Stimulated activated CD8-positive, alpha-beta memory T cell treated with anti-CD3 and anti-CD28 coated beads, Interleukin-12 subunit alpha, Interleukin-12 subunit beta, amount 100 ng/mL, for 1 hour (primary cell): ENCODE results near the gene HSPB7.
A peak's percentile ranks its signal among the peaks of the same experiment; 100 is the strongest.
"Not testable (repeated sequence)": the region's sequence is repeated elsewhere in the genome, so short reads cannot be mapped to it uniquely, and the experiment has no call there.

Source experiments
- DNase-seq: peaks from one replicate; pipeline ENCODE4 v3.0.0-alpha.2; 2020; ENCODE audit warnings: low read depth

Gene HSPB7

DNA sequence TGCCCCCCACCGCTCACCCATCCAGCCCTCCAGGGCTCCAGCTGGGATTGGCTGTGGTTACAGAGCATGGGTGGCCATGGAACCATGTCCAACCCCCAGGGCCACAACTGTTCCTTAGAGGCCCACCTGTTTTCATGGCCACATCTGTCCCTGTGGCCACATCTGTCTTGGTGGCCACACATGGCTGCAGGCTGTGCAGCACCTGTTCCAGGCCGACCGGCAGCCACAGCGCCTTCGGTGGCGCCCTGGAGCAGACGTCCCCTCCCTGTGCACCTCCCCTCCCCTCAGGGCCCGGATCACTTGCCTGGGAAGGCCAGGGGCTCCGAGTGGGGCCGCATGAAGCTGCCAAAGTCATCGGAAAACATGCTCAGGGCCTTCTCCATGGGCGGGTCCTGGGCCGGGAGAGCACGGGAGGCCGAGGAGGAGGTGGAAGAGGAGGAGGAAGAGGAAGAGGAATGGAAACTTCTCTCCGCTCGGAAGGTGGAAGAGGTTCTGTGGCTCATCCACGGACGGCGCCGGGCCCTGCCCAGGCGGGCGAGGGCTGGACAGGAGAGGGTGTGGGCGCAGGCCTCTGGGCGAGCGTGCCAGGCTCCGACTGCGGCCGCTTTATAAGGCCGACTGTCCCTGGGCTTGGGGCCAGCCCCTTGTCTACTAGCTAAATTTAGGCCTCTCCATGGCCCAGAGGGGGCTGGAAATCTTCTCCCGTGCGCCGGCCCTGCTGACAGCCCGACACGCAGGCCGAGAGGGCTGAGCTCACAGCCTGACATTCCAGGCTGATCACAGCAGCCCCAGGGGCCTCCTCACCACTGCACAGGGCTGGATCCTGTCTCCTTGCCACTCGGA, at the start of gene HSPB7:
HSPB7 (minus strand) TSS at position 583 of the 843 bp plus-strand sequence; CDS start at position 503, 80 bp downstream.
- DNase-seq: no peak

DNA sequence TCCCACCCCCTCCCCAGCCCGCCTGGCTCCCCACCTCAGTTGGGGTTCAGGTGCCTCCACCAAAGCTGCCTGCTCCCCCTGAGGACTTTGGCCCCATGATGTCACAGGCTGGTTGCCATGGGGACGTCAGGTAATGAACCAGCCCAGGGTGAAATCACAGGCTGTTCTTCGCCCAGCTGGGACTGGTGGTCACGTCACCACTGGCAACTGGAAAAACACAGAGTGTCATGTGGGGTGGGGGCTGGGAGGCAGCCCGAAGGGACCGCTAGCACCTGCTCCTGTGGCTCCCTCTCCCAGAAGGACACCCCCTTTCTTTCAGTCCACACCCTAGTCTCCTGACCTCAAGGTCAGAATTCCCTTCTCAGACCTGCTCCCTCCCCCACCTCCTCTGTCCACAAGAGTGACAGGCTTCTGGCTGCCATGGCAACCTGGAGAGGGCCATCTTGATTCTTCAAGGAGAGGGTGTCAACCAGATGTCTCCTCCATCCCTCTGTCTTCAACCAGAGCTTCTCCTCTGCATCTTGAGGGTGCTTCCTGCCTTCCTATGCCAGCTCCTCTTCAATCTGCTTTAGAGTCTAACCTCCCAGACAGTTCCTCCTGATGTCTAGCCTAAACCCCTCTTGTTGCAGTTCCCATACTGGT, 49.4 kb upstream of the HSPB7 start:
- no peak for DNase-seq

DNA sequence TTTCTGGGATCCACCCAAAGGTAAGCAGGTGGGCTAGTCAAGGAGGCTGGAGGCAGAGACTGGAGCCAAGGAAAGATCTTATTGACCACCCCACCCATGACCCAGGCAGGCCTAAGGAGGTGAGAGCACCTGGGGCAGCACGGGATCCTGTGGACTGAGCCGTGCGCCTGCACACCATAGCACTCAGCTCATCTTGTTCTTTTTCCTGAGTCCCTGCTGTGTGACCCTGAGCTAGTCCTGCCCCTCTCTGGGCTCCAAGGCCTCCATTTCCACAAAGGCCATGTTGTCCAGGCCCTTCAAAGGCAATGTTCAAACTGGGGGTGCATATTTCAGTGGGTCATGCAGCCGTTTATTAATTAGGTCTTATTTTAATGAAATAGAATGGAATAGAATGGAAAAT, 48.4 kb upstream of the HSPB7 start:
- DNase-seq: no peak

DNA sequence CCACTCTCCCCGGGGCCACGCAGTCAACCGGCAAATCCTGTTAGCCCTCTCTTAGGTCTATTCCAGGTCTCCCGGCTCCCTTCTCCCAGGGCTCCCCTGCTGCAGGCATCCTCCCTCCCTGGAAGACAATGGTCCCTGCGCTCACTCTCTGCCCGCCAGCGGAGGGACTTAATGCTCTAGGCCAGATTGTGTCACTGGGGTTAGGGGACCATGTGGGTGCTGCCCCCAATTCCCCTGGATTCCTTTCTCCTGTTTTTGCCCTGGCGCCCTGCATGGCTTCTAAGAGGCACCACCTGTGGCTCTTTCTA, 47.4 kb upstream of the HSPB7 start:
- DNase-seq: no peak

DNA sequence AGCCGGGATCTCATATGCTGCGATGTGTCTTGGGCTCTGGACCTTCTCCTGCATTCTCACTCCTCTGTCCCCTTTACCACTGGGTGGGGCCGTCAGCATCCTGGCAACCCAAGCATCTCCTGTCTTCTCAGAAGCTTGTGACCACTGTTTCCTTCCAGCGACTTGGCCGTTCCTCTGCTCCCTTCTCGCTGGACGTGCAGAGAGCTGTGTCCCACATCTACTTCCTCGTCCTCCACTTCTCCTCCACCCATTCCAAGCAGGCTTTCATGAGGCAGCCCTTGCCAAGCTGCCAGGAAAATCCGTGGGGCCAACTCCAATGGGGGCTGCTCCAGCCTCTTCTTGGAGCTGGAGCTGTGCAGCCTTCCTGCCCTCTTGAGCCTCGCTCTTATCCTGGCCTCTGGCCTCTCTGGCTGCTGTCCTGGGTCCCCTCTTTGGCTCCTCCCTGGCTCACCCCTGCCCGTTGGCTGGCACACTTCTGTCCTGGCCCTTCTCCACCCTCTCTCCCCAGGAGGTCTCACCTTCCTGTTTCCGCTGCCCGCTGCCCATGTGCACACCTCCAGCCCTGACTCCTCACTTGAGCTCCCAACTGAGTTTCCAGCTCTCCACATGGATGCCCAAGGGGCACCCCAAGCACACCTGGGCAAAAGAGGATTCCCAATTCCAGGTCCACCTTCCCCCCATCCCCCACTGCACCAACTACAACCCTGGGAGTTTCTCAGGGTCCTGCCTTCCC, 46.9 kb upstream of the HSPB7 start:
- DNase-seq: no peak

DNA sequence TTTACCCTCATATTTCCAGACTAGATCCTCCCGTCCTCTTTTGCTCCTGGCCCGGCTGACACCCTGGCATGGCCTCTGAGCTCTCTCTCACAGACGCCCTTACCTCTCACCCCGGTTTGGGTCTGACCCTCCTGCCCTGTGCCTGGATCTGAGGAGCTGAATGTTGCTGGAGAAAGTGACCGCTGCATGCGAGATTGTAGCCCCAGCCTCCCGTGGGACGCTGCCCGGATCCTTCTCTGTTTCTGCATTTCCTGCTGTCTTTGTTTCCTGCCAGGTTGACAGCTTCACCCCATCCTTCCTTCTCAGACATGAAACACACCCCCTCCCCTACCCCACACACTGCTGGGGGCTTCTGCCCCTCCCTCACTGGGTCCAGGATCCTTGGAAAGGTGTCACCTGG, 46.1 kb upstream of the HSPB7 start:
- DNase-seq: no peak

DNA sequence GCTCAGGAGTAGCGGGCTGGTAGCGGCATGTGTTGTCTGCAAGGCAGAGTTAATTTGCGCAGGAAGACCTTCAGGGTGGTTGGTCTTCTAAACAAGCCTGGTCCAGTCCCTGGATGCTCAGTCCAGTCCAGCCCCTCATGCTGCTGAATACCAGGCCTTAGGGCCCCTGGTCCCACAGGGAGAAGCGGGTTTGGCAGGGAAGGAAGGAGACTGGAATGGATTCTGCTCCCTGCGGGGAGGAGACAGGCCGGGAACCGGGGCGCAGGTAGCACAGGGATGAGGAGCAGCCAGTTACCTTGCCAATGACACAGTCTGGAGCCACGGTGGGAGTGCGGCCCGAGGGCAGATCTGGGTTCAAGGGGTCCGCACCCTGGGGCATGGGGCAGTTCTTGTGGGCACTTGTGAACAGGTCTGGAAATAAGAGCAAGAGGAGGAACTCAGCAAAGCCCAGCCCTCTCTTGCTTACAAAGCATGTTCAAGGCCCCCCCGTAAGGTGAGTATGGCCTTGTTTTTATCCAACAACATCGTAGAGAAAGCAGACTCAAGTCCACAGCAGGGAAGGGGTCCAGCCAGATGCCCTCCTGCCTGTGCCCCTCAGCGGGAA, 45.5 kb upstream of the HSPB7 start:
- no peak for DNase-seq

DNA sequence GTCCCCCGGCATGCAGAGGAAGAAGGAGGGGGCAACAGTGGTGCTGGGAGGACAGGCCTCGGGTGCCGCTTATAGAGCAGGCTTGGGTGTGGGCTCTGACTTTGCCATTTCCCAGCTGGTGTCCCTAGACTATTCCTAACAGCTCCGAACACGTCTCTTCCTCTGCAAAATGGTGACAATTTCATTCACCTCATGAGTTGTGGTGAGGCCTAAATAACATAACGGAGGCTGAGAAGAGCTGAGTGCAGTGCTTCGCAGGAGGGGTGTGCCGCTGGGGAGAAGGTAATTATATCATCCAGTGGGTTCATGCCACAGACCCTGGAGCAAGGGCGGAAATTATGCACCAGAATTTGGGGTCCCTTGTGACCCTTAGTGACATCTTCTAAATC, 44.8 kb upstream of the HSPB7 start:
- DNase-seq: not testable (repeated sequence)

DNA sequence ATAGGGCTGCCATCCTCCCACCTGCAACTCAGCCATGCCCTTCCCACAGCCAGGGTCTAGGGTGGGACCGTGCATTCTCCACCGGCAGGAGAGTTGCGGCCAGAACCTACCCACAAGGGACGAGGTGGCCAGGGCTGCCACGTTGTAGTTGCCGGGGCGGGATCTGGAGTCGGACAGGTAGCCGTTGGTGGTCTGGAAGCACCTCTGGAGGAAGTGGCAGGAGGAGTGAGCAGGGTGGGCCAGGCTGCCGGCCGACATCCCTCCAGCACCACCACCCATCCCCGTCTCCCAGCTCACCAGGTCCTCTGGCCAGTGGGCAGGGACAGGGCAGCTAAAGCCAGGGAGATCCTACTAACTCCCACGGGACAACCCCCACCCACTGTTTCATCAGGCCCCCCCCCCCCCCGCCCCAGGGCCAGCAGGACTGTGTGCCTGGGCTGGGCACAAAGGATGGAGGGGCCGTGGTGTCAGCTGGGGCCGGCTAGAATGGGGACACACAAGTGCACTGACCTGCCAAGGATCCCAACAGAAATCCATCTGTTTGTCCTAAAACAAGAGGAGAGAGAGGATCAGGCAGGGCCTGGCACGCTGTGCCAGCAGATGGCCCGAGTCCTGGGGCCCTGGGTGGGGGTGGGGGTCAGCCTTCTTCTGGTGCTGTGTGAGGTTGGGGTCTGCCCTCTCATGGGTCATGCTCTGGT, 44.3 kb upstream of the HSPB7 start:
- DNase-seq: not testable (repeated sequence)

DNA sequence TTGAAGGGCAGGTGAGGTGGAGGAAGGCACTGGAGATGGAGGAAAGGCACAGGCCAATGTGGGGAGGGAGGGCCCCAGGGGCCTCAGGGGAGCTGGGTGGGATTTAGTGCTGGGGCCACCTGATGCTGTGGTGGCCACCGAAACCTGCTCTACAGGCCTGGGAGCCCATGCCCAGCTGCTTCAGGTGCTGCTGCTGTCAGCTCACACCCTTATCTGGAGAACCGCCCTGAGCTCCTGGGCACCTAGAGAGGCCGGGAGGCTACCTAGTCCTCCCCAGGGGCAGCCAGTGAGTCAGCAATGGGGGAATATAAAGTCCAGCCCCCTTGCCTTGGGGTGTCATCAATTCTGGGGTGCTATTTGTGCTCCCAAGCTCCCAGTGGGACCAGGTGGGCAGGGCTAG, 43.4 kb upstream of the HSPB7 start:
- DNase-seq: no peak

DNA sequence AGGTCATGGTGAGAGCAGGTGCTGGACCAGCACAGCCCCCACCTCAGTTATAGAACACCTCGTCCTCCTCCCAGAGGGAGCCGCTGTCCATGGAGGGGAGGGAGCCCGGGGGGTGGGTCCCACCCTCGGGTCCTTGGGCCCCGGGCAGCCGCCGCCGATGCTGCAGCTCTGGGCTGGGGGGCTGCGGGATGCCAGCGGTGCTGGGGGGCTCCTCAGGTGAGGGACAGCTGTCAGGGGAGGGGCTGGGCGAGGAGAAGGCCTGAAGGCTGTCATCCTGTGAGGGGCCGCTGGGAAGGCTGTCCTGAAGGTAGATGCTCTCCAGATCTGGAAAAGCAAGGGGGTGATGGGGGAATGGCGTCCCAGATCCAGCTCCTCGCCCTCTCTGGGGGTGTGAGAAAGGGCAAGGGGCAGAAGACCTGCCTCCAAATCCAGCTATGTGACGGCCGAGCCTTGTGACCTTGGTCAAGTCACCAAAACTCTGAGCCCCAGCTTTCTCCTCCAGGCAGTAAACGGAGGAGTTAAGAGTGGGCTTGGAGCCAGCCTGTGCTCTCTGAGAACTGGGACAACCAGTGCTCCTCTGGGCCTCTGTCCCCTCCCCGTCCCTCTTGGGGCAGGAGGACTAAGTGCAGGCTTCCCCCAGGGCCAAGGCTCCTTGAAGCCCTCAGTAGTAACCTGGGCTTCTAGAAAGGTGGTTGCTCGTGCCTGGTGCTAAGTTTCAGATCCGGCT, 40.7 kb upstream of the HSPB7 start:
- not testable (repeated sequence) for DNase-seq

DNA sequence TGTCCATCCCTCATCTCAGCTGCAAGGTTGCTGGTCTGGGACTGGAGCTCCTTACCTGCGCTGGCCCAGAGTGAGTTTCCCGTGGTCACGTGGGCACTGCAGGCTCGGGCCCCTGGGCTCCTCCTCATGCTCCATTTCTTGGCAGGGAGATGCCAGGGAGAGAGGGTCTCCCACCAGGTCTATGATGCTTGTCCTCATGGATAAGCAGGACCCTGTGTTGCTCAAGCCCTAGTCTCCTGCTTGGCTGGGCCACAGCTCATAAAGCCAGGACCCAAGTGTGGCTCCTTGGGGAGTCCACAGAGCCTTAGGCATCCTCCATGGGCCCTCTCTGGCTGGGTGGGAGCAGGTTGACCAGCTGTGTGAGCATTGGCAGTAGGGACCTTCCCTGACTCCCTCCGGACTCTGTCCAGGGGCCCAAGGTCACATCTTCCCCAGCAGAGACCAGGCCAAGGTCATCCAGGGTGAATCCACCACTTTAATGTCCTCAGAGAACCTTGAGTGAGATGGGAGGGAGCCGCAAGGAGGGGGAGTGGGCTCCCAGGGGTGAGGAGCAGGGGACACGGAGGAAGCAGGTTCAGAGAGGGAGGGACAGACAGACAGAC, 39.6 kb upstream of the HSPB7 start:
- not testable (repeated sequence) for DNase-seq

DNA sequence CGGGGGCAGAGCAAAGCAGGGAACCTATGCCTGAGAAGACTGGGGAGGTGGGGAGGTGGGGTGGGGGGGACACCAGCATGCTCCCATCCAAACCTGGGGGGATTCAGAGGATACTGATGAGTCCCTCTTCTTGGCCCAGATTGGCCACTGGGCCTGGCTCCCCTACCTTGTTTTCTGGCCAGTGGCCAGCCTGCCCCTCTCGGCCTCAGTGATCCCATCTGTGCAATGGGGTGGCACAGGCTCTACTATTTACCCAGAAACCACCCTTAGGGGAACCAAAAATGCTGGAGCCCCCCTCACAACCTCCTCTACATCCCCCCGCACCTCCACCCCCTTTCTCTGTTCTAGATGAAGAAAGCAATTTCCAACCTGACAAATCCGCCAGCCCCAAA, 38.7 kb upstream of the HSPB7 start:
- DNase-seq: not testable (repeated sequence)

DNA sequence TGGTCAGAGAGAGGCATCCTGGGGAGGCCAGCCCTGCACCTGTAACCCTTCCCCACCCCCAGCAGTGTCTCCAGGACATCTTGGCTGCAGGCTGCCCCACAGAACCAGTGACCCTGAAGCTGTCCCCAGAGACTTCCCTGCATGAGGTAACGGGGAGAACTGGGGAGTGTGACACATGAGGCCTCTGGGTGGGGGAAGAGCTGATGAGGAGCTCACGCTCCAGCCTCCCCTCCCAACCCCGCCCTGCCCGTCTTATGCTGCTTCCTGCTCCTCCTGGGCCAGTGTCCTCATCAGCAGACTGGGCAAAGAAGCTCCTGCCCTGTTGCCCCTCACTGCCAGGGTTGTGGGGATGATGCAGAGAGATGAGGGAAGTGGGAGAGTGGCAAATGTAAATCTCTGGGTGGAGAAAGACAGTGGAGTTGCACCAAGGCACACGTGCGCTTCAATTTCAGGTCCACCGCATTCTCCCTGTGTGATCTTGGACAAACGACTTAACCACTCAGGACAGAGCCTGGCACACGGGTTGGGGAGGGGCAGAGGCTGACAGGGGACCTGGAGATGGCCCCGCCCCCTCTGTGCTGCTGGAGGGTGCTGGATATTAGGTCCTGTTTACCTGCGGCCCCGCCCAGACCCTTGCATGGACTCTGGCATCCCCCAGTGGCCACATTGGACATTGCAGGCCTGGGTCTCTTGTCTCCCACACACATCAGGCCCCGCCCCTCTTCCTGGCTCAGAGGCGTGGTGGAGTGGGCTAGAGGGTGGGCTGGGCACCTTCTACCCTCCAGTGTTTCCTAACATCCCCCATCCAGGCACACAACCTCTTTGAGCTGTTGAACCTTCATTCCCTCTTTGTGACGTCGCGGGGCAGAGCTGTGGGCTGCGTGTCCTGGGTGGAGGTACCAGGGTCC, 38.0 kb upstream of the HSPB7 start:
- peak; percentile 74 for DNase-seq

DNA sequence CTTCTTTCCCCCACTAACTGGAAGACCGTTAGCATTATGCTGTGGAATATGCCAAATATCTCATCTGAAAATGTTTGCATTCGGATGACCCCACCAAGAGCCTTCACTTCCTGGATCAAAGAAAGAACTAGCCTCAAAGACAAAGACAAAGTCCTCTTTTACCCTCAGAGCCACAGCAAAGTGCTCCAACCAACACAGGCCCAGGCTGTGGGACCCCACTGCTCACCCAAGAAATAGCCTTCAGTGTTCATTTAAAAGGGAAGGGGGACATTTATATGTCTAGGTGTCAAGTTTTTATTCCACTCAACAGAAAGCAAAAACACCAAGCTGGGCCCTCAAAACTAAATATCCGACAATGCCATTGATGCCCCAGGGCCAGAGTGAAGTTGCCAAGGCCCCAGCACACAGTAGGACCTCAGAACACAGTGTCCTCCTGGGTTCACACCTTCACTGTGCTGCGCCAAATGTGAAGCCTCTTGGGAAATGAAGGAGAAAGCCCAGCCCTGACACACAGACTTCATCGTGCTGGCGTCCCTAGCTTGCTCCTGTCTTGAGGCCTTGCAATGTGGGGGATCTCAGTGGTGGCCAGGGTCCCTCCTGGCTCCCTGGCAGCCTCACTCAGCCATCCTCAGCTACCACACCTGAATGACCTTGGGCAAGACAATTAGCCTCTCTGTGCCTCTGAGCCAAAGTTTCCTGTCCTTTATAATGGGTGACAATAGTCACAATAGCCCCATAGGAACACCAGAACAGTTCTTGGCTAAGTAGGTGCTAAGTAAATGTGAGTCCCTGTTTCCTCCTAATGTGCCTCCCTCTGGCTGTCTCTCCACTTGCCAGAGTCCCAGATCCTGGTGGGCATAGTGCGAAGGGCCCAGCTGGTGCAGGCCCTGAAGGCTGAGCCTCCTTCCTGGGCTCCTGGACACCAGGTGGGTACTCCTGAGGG, 37.0 kb upstream of the HSPB7 start:
- no peak for DNase-seq

DNA sequence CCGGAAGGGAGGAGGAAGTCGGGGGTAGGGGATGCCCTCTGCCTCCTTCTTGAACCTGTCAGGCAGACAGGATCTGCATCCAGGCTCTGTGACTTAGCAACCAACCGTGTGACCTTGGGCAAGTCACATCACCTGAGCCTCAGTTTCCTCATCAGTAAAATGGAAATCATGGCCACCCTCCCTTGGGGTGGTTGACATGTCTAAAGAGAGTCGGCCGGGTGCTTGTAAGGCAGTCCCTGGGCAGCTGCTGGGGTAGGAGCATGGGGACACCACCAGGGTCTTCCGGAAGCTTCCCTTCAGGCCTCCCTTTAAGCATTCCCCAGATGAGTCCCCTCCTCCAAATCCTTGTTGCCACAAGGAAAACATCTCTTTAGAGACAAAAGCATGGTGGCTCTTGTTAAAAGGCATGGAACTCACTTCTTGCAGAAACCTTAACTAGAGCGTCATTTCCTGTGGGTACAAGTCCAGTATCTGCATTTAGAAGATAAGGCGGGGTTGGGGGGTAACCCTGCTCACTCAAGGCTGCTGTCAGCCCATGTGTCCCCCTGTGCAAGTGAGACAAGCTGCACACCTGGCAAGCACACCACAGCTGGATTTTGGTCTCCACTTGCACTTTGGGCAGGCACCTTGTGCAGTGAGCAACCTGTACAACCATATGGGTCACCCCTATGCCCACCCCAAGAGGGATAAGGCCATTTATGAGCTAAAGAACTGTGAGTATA, 36.1 kb upstream of the HSPB7 start:
- DNase-seq: no peak

DNA sequence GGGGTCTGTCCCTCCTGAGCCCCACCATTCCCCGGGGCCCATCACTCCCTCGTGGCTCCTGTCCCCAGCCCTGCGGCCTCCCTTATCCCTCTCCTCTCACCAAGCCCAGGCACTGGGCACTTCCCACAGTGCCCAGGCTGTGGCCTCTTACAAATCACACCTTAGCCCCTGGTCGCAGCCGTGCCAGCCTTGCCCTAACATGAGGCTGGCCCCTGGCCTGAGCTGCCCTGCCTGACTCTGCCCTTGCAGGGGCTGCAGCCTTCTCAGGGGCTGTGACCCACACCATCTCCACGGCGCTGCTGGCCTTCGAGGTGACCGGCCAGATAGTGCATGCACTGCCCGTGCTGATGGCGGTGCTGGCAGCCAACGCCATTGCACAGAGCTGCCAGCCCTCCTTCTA, 34.1 kb upstream of the HSPB7 start:
- not testable (repeated sequence) for DNase-seq

DNA sequence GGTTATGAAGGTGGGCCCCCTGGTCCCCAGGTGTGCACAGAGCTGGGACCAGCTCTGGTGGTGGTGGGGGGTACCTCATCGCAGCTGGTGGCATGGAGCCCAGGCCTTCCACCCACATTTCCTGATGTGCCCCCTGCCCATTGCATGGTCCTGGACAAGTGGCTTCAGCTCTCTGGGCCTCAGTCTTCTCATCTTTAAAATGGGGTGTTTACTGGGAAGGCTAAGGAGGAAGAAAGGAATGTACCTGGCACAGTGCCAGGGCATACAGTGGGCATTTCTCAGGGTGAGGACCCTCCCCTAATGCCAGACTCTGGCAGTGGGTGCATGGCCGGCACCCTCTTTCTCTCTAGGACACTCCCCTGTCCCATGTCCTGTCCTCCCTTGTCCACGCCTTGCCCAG, 33.2 kb upstream of the HSPB7 start:
- no peak for DNase-seq
